ENCODE measurements around the gene INPP4B. TPM values are rescaled to one million over a fixed set of nuclear protein-coding genes. Genes with fewer than 3 reads are reported as not detected.
A peak's percentile ranks its signal among the peaks of the same experiment; 100 is the strongest.
"Not testable (repeated sequence)": the region's sequence is repeated elsewhere in the genome, so short reads cannot be mapped to it uniquely, and the experiment has no call there.

Gene INPP4B
- total RNA-seq, 1 donor from 2014 or later: 39.4 TPM

GRCh38 chr4:142683503-142683902, 162.6 kb downstream of the INPP4B start:
- no peak for DNase-seq

- DNase-seq: no peak
Observed at GRCh38 chr4:142671516-142671915, 174.6 kb downstream of the INPP4B start.

- DNase-seq: no peak
Observed at GRCh38 chr4:142663828-142664227, 182.3 kb downstream of the INPP4B start.

GRCh38 chr4:142660728-142661127, 185.4 kb downstream of the INPP4B start:
- no peak for DNase-seq

- no peak for DNase-seq
Observed at GRCh38 chr4:142656178-142656577, 189.9 kb downstream of the INPP4B start.

GRCh38 chr4:142648378-142648777, 197.7 kb downstream of the INPP4B start:
- no peak for DNase-seq

- peak; percentile 24 for DNase-seq
Observed at GRCh38 chr4:142645475-142646108, 200.5 kb downstream of the INPP4B start.

GRCh38 chr4:142644628-142645027, 201.5 kb downstream of the INPP4B start:
- not testable (repeated sequence) for DNase-seq

GRCh38 chr4:142637614-142638013, 208.5 kb downstream of the INPP4B start:
- no peak for DNase-seq

GRCh38 chr4:142631836-142632235, 214.3 kb downstream of the INPP4B start:
- no peak for DNase-seq

- no peak for DNase-seq
Observed at GRCh38 chr4:142615324-142615665, 230.8 kb downstream of the INPP4B start.

GRCh38 chr4:142614621-142615323, 231.3 kb downstream of the INPP4B start:
- no peak for DNase-seq

GRCh38 chr4:142607976-142608375, 238.1 kb downstream of the INPP4B start:
- no peak for DNase-seq

GRCh38 chr4:142600952-142601351, 245.1 kb downstream of the INPP4B start:
- DNase-seq: no peak

- DNase-seq: no peak
Observed at GRCh38 chr4:142598132-142598531, 248.0 kb downstream of the INPP4B start.

- no peak for DNase-seq
Observed at GRCh38 chr4:142596595-142596994, 249.5 kb downstream of the INPP4B start.

- DNase-seq: no peak
Observed at GRCh38 chr4:142596121-142596520, 250.0 kb downstream of the INPP4B start.

- DNase-seq: no peak
Observed at GRCh38 chr4:142595222-142595871, 250.8 kb downstream of the INPP4B start.

- no peak for DNase-seq
Observed at GRCh38 chr4:142585411-142585810, 260.7 kb downstream of the INPP4B start.

GRCh38 chr4:142583708-142584107, 262.4 kb downstream of the INPP4B start:
- DNase-seq: no peak

GRCh38 chr4:142582340-142582739, 263.8 kb downstream of the INPP4B start:
- DNase-seq: no peak

- peak; percentile 83 for DNase-seq
Observed at GRCh38 chr4:142581881-142582280, 264.2 kb downstream of the INPP4B start.

GRCh38 chr4:142579443-142579842, 266.7 kb downstream of the INPP4B start:
- DNase-seq: no peak

- DNase-seq: no peak
Observed at GRCh38 chr4:142574306-142574705, 271.8 kb downstream of the INPP4B start.

Data from tongue (tissue), 2 donors.